ENCODE results near the gene HCFC1.

HCFC1 gene

GRCh38 chrX:153974726-153975286 lies 3.2 kb upstream of the HCFC1 start:
- no peak for FAIRE-seq

GRCh38 chrX:153974003-153974725 lies 2.5 kb upstream of the HCFC1 start:
- FAIRE-seq = no peak
- DNase-seq (ENCODE audit: insufficient read length, low spot score) = no peak

More at GRCh38 chrX:153974726-153975286, 3.2 kb upstream of the HCFC1 start:
- DNase-seq (ENCODE audit: insufficient read length, low spot score) = no peak

- DNase-seq (ENCODE audit: insufficient read length, low spot score) (no peak), FAIRE-seq (no peak)
Observed at GRCh38 chrX:153973127-153974002, 1.7 kb upstream of the HCFC1 start.

- peak; percentile 73 for DNase-seq (ENCODE audit: insufficient read length, low spot score)
- no peak for FAIRE-seq
Observed at GRCh38 chrX:153972368-153973126, 929 bp upstream of the HCFC1 start, which contains the start of gene TMEM187. TSS of gene TMEM187 (plus strand) at chrX:153972754. CDS start at chrX:153982063, 9,309 bp downstream.

GRCh38 chrX:153971124-153971449 lies 531 bp downstream of the HCFC1 start:
- FAIRE-seq (no peak), DNase-seq (ENCODE audit: insufficient read length, low spot score) (peak; percentile 64)

- FAIRE-seq (no peak), DNase-seq (ENCODE audit: insufficient read length, low spot score) (peak; percentile 10)
Observed at GRCh38 chrX:153970357-153971123, 1.1 kb downstream of the HCFC1 start.

- FAIRE-seq (no peak), DNase-seq (ENCODE audit: insufficient read length, low spot score) (no peak)
Observed at GRCh38 chrX:153969904-153970356, 1.7 kb downstream of the HCFC1 start.

- FAIRE-seq = no peak
- DNase-seq (ENCODE audit: insufficient read length, low spot score) = no peak
Observed at GRCh38 chrX:153969125-153969903, 2.3 kb downstream of the HCFC1 start.

GRCh38 chrX:153968754-153969124 lies 2.9 kb downstream of the HCFC1 start:
- no peak for DNase-seq (ENCODE audit: insufficient read length, low spot score)
- FAIRE-seq = no peak

- DNase-seq (ENCODE audit: insufficient read length, low spot score) = no peak
- no peak for FAIRE-seq
Observed at GRCh38 chrX:153968255-153968654, 3.4 kb downstream of the HCFC1 start.

GRCh38 chrX:153967536-153968224 lies 3.9 kb downstream of the HCFC1 start:
- no peak for DNase-seq (ENCODE audit: insufficient read length, low spot score)

GRCh38 chrX:153966841-153967535 lies 4.6 kb downstream of the HCFC1 start:
- DNase-seq (ENCODE audit: insufficient read length, low spot score) (no peak), FAIRE-seq (no peak)

More at GRCh38 chrX:153967536-153968224, 3.9 kb downstream of the HCFC1 start:
- FAIRE-seq = no peak

GRCh38 chrX:153966283-153966688 lies 5.3 kb downstream of the HCFC1 start:
- no peak for DNase-seq (ENCODE audit: insufficient read length, low spot score)
- FAIRE-seq = no peak

GRCh38 chrX:153965406-153965805 lies 6.2 kb downstream of the HCFC1 start:
- FAIRE-seq (no peak), DNase-seq (ENCODE audit: insufficient read length, low spot score) (no peak)

- FAIRE-seq (no peak), DNase-seq (ENCODE audit: insufficient read length, low spot score) (no peak)
Observed at GRCh38 chrX:153964105-153964504, 7.5 kb downstream of the HCFC1 start.

GRCh38 chrX:153963546-153963945 lies 8.1 kb downstream of the HCFC1 start:
- DNase-seq (ENCODE audit: insufficient read length, low spot score) (no peak), FAIRE-seq (no peak)

- FAIRE-seq (no peak), DNase-seq (ENCODE audit: insufficient read length, low spot score) (no peak)
Observed at GRCh38 chrX:153961292-153961691, 10.3 kb downstream of the HCFC1 start.

- DNase-seq (ENCODE audit: insufficient read length, low spot score) = no peak
- FAIRE-seq = no peak
Observed at GRCh38 chrX:153960786-153961185, 10.8 kb downstream of the HCFC1 start.
